Caco-2 (cell line): ENCODE data around the gene CIC. TPM values are rescaled to one million over a fixed set of nuclear protein-coding genes. Genes with fewer than 3 reads are reported as not detected.
A peak's percentile ranks its signal among the peaks of the same experiment; 100 is the strongest.

Source experiments
- BruUV-seq: library from RNA; stranded (reverse); fragments of 400-500 nt; replicated peaks from 2 replicates; lab custom pipeline; 2021; lab: Mats Ljungman, UMichigan
- CTCF ChIA-PET: fragments of 300-600 bp; sonication (Branson Sonifier 250); formaldehyde crosslinking; loops from one replicate; lab custom pipeline; 2022; ENCODE audit warnings: antibody characterized with exemption; lab: Charles Lee
- POLR2A ChIA-PET: fragments of 300-600 bp; sonication (Branson Sonifier 250); formaldehyde crosslinking; loops from one replicate; lab custom pipeline; 2022; ENCODE audit warnings: antibody characterized with exemption; lab: Charles Lee
- DNase-seq, 2 experiments: peaks; one replicate each; pipeline versions ENCODE4 v3.0.0 to v3.0.0-alpha.2; 2020 to 2022
- H3K27me3 ChIP-seq: replicated peaks from 2 replicates; pipeline ENCODE4 v1.6.0; 2011; ENCODE audit warnings: low read length; ENCODE audit not compliant: control insufficient read depth, insufficient read depth
- H3K36me3 ChIP-seq: 2 replicates; pipeline ENCODE4 v1.5.1; 2011; ENCODE audit warnings: low read length; ENCODE audit not compliant: control insufficient read depth, insufficient read depth
- H3K4me1 ChIP-seq: fragments of 250-450 bp; sonication (Bioruptor Pico); 2 replicates; pipeline ENCODE4 v1.5.1; 2020; ENCODE audit warnings: mild to moderate bottlenecking
- H3K4me3 ChIP-seq: 2 replicates; pipeline ENCODE4 v1.5.1; 2011; ENCODE audit warnings: low read depth, mild to moderate bottlenecking, control low read depth, low read length
- H3K9me3 ChIP-seq: fragments of 250-450 bp; sonication (Bioruptor Pico); 2 replicates; pipeline ENCODE4 v1.5.1; 2020; ENCODE audit warnings: mild to moderate bottlenecking, moderate library complexity
- H3K27ac Mint-ChIP-seq: one replicate; pipeline ENCODE4 v1.8.0; 2022; ENCODE audit warnings: mixed read lengths; ENCODE audit not compliant: unreplicated experiment
- H3K27me3 Mint-ChIP-seq: one replicate; pipeline ENCODE4 v1.8.0; 2022; ENCODE audit warnings: mixed read lengths; ENCODE audit not compliant: insufficient read depth, unreplicated experiment
- H3K36me3 Mint-ChIP-seq: one replicate; pipeline ENCODE4 v1.8.0; 2022; ENCODE audit warnings: mild to moderate bottlenecking, mixed read lengths; ENCODE audit not compliant: insufficient read depth, unreplicated experiment
- H3K4me1 Mint-ChIP-seq: one replicate; pipeline ENCODE4 v1.8.0; 2022; ENCODE audit warnings: low read depth, mixed read lengths; ENCODE audit not compliant: unreplicated experiment
- H3K4me3 Mint-ChIP-seq: one replicate; pipeline ENCODE4 v1.8.0; 2022; ENCODE audit warnings: mild to moderate bottlenecking, moderate library complexity, mixed read lengths; ENCODE audit not compliant: unreplicated experiment
- H3K9me3 Mint-ChIP-seq: one replicate; pipeline ENCODE4 v1.8.0; 2022; ENCODE audit warnings: mixed read lengths; ENCODE audit not compliant: unreplicated experiment
- intact Hi-C: fragments of 100-400 bp; cut with micrococcal nuclease; formaldehyde crosslinking; loops from one replicate; pipeline ENCODE4 v1.10.0; 2022; ENCODE audit not compliant: unreplicated experiment
- total RNA-seq: library from RNA; stranded (reverse); gene quantifications from 2 replicates; pipeline ENCODE4 v1.2.3, GENCODE V29; 2022
- TF ChIP-seq, protein P1 (sequence below), 2 experiments: fragments of 200-600 bp in 1 of 2; IDR thresholded peaks; 1 replicate in 1 of 2; 2 replicates in 1 of 2; pipeline versions ENCODE4 v1.5.1 to v1.8.0; 2011 to 2022; ENCODE audit warnings: antibody characterized with exemption in 1 of 2, control low read depth in 1 of 2, inconsistent platforms in 1 of 2, low read depth in 1 of 2, low read length in 1 of 2, mild to moderate bottlenecking in 1 of 2, moderate library complexity in 1 of 2; ENCODE audit not compliant: insufficient read depth in 1 of 2, severe bottlenecking in 1 of 2, unreplicated experiment in 1 of 2

The CIC gene
- total RNA-seq, 1 experiment from 2014 or later, result 47.8 TPM

DNA sequence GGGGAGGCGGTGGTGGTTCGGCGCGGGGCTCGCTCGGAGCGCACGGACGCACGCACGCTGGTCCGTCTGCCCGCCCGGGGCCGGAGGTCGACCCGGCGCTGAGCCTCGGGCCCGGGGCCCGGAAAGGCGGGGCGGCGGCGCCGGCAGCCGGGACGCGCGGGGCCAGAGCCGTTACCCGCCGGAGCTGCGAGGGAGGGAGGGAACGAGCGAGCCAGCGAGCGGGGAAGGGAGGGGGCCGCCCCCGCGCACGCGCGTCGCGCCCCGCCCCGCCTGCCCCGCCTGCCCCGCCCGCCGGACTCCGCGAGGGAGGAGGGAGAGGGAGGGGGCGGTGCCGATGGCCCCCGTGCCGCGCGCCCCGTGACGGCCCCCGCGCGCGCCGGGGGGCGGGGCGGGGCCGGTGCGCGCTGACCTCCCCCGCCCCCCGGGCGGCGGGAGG, 15.0 kb downstream of the CIC start:
- Mint-ChIP-seq H3K4me1 (peaks cover 26% of the 10 kb centered on the region), H3K4me3 (peak overlapping the region; percentile 96), H3K27me3 (no peaks in the 10 kb centered on the region), H3K9me3 (no peaks in the 10 kb centered on the region), H3K36me3 (peaks cover 29% of the 10 kb centered on the region), H3K27ac (no peak overlapping the region)
- Histone ChIP-seq H3K36me3 (no peaks in the 10 kb centered on the region), H3K27me3 (no peaks in the 10 kb centered on the region), H3K4me1 (peaks cover 38% of the 10 kb centered on the region), H3K9me3 (no peaks in the 10 kb centered on the region), H3K4me3 (peak overlapping the region; percentile 64)
- BruUV-seq, result no TSS peak
- ChIA-PET CTCF (interaction anchor here (0.6 kb wide), 1 partner anchor 112 kb away, joined by 3 read pairs; no protein-coding TSS in a partner anchor), POLR2A (interaction anchor here (0.5 kb wide), 1 partner anchor 510 kb away, joined by 3 read pairs; no protein-coding TSS in a partner anchor)
- TF ChIP-seq, protein P1, sequence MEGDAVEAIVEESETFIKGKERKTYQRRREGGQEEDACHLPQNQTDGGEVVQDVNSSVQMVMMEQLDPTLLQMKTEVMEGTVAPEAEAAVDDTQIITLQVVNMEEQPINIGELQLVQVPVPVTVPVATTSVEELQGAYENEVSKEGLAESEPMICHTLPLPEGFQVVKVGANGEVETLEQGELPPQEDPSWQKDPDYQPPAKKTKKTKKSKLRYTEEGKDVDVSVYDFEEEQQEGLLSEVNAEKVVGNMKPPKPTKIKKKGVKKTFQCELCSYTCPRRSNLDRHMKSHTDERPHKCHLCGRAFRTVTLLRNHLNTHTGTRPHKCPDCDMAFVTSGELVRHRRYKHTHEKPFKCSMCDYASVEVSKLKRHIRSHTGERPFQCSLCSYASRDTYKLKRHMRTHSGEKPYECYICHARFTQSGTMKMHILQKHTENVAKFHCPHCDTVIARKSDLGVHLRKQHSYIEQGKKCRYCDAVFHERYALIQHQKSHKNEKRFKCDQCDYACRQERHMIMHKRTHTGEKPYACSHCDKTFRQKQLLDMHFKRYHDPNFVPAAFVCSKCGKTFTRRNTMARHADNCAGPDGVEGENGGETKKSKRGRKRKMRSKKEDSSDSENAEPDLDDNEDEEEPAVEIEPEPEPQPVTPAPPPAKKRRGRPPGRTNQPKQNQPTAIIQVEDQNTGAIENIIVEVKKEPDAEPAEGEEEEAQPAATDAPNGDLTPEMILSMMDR (IDR thresholded peaks at IDR 0.05; ENCODE audit: insufficient read depth in 1 of 2, low read depth in 1 of 2, low read length in 1 of 2, severe bottlenecking in 1 of 2, unreplicated experiment in 1 of 2), result no peak
- peak; percentile 85 to 89 for DNase-seq
- intact Hi-C loops, result no loop called here

DNA sequence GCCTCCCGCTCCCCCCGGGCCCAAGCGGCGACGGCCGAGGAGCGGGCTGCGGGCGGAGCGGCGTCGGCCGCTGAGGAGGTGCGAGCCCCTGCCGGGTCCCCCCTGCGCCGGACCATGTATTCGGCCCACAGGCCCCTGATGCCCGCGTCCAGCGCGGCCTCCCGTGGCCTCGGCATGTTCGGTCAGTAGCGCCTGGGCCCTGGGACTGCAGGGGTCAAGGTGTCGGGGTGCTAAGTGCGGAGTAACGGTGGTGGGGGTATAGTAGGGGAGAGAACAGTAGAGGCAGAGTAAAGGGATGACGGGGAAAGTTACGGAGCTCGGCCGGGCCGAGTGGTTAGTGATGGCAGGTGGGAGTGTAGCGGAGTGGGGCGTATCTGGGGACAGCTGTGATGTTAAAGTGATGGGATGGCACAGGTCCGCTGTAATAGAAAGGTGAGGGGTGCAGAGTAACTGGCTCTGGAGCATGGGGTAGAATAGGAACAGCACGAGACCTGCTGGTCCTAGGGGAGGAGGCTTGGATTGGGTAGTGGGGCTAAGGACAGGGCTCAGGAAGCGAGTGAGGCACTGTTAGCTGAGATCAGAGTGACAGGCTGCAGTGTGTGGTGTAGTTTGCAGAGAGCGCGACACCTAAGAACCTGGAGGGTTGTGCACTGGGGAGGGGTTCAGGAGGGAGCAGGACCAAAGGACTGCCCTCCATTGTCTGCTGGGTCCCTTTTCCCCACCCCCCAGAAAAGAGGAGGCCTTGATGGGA, 15.7 kb downstream of the CIC start:
- Histone ChIP-seq H3K36me3 (no peaks in the 10 kb centered on the region), H3K4me1 (peaks cover 32% of the 10 kb centered on the region), H3K27me3 (no peaks in the 10 kb centered on the region), H3K4me3 (peak overlapping the region; percentile 64), H3K9me3 (no peaks in the 10 kb centered on the region)
- Mint-ChIP-seq H3K27me3 (no peaks in the 10 kb centered on the region), H3K9me3 (no peaks in the 10 kb centered on the region), H3K4me1 (peaks cover 19% of the 10 kb centered on the region), H3K4me3 (peak overlapping the region; percentile 96), H3K27ac (peak overlapping the region; percentile 61), H3K36me3 (peaks cover 23% of the 10 kb centered on the region)
- DNase-seq, result peak in 1 of 2 experiments; percentile 42
- TF ChIP-seq, protein P1 (IDR thresholded peaks at IDR 0.05; ENCODE audit: insufficient read depth in 1 of 2, low read depth in 1 of 2, low read length in 1 of 2, severe bottlenecking in 1 of 2, unreplicated experiment in 1 of 2), result no peak
- POLR2A ChIA-PET, result interaction anchor here (0.5 to 0.6 kb wide), 2 partner anchors 42 to 511 kb away, joined by 3 read pairs; partner anchors contain the start of gene GSK3A
- intact Hi-C loops, result no loop called here
- BruUV-seq, result no TSS peak
- CTCF ChIA-PET, result interaction anchor here (0.6 to 0.7 kb wide), 2 partner anchors 42 to 48 kb away, joined by 3 to 4 read pairs; no protein-coding TSS in a partner anchor

DNA sequence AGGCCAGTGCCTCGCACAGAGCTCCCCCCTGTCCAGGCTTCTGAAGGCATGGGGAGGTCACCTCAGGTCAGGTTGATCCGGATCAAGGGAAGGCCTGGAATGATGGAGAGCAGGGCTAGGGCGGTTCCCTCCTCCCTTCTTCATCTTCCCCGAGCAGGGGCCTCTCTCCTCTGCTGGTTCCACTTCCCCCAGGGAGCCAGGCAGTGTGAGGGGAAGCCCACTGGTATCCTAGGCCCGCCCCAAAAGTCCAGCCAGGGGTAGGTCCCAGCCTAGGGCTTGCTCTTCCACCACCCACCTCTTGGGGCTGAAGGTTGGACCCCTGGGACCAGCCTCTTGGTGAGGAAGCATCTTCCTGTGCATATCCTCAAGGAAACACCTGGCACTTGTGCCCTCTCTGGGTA, 16.5 kb downstream of the CIC start:
- intact Hi-C loops, result no loop called here
- H3K4me1 Mint-ChIP-seq, result peaks cover 18% of the 10 kb centered on the region
- H3K9me3 ChIP-seq, result no peaks in the 10 kb centered on the region
- H3K4me1 ChIP-seq, result peaks cover 32% of the 10 kb centered on the region
- peak overlapping the region; percentile 64; the same call in 1 of the 2 replicates for H3K4me3 ChIP-seq
- ChIA-PET CTCF (no interaction called here), POLR2A (no interaction called here)
- TF ChIP-seq, protein P1 (IDR thresholded peaks at IDR 0.05; ENCODE audit: insufficient read depth in 1 of 2, low read depth in 1 of 2, low read length in 1 of 2, severe bottlenecking in 1 of 2, unreplicated experiment in 1 of 2), result no peak
- no TSS peak for BruUV-seq
- peak overlapping the region; percentile 96 for H3K4me3 Mint-ChIP-seq
- no peaks in the 10 kb centered on the region for H3K9me3 Mint-ChIP-seq
- H3K27me3 ChIP-seq, result no peaks in the 10 kb centered on the region
- peaks cover 30% of the 10 kb centered on the region for H3K36me3 Mint-ChIP-seq
- no peak overlapping the region for H3K27ac Mint-ChIP-seq
- no peaks in the 10 kb centered on the region for H3K27me3 Mint-ChIP-seq
- peak in 1 of 2 experiments; percentile 32 for DNase-seq
- peaks cover 1% of the 10 kb centered on the region; the same call in 1 of the 2 replicates for H3K36me3 ChIP-seq
